ENCODE measurements around the gene SETBP1. TPM values are rescaled to one million over a fixed set of nuclear protein-coding genes. Genes with fewer than 3 reads are reported as not detected.

The SETBP1 gene
- polyA plus RNA-seq, 2 donors = 1.5 to 1.6 TPM

DNA sequence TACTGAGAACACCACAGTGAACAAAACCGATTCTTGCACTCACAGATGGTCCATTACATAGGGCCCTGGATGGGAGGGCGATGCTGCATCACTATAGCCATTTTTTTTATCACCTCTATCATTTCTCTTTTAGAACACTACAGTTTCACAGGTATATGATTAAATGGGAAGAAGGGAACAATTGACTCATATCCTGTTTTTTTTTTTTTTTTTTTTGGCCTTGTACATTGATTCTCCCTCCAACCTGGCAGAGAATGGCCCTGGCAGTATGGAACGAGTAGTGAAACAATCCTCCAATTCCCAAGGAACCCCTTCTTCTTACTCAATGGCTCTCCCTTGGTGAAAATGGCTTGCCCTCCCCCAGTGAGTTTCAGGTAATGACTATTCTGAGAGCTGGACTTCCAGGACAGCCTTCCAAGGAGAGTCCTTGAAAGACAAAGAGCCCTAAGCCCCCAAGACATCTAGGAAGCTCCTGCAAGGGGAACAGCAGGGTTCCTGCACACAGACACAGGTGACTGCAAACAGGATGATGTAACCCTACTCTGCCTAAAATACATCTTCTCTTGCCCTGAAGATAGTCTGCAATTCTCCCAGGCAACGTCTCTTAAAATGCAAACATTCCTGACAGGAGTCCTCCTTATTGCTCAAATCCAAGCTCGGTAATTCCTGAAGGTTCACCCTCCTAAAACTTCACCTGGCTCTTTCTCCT is 405.4 kb downstream of the SETBP1 start:
- 73 to 75% methylated on average over 5 of the region's 5 CpGs for WGBS, 2 donors
- Histone ChIP-seq H3K27me3 (ENCODE audit: control insufficient read depth in 1 of 2, insufficient read depth in 2 of 2, low read length in 2 of 2) (no peaks in the 10 kb centered on the region), H3K36me3 (ENCODE audit: control insufficient read depth in 2 of 2, insufficient read depth in 2 of 2, low read length in 1 of 2) (no peaks in the 10 kb centered on the region)

DNA sequence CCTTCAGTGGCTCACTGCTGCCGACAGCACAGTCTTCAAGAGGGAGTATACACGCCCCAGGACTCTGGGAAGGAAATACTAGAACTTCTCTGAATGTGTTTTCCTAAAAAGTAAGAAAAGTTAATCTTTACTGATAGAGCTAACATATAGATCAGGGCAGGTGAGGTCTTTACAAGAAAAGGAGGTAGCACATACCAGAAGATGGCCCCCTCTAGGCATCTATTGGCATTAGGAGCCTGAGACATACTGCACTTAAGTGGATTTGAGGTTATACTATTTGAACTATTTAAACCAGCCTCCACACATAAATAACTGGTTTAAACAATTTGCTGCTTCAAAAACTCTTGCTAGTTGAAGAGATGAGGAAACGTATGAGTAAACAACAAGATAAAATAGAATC is 406.1 kb downstream of the SETBP1 start:
- Histone ChIP-seq H3K36me3 (ENCODE audit: control insufficient read depth in 2 of 2, insufficient read depth in 2 of 2, low read length in 1 of 2) (no peaks in the 10 kb centered on the region), H3K27ac (ENCODE audit: low read depth in 2 of 2, low read length in 1 of 2) (no peak overlapping the region), H3K9me3 (ENCODE audit: control insufficient read depth in 2 of 2, insufficient read depth in 1 of 2, low read depth in 1 of 2, low read length in 1 of 2) (no peaks in the 10 kb centered on the region), H3K4me3 (ENCODE audit: low read depth in 1 of 2, low read length in 2 of 2) (no peak overlapping the region), H3K4me1 (ENCODE audit: control insufficient read depth in 2 of 2, insufficient read depth in 2 of 2, low read length in 1 of 2) (no peaks in the 10 kb centered on the region), H3K27me3 (ENCODE audit: control insufficient read depth in 1 of 2, insufficient read depth in 2 of 2, low read length in 2 of 2) (no peaks in the 10 kb centered on the region)
- 87 to 91% methylated on average over 3 of the region's 3 CpGs for whole genome bisulfite sequencing, 2 donors

More for the DNA sequence above, 405.4 kb downstream of the SETBP1 start:
- H3K27ac ChIP-seq (ENCODE audit: low read depth in 2 of 2, low read length in 1 of 2) = no peak overlapping the region
- H3K4me3 ChIP-seq (ENCODE audit: low read depth in 1 of 2, low read length in 2 of 2) = no peak overlapping the region
- H3K4me1 ChIP-seq (ENCODE audit: control insufficient read depth in 2 of 2, insufficient read depth in 2 of 2, low read length in 1 of 2) = no peaks in the 10 kb centered on the region
- no peaks in the 10 kb centered on the region for H3K9me3 ChIP-seq (ENCODE audit: control insufficient read depth in 2 of 2, insufficient read depth in 1 of 2, low read depth in 1 of 2, low read length in 1 of 2)

DNA sequence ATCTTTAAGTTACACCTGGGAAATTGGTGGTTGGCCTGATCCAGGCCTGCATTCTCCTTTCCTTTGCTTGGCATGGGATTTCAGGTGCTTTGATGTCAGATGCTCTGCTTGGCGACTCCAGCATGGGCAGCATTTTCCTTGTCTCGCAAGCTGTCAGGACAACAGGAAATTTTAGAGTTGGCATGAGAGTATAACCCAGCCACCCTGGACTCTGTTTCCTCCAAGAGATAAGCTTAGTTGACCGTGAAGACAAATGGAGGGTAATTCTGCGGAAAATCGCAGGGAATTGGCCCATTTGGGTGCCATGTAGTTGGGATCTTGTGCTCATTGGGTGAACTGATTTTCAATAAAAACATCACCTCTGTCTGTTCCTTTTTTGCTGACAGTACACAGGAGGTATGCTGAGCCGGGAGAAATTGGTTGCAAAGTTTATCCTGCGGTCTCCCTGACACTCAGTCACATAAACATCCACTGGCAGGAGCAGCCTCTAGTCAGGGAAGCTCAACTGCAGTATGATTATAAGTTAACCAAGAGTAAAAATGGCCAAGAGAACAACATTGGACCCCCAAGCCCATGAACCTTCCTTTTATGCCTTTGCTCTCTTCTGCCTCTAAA is 409.9 kb downstream of the SETBP1 start:
- Histone ChIP-seq H3K27me3 (ENCODE audit: control insufficient read depth in 1 of 2, insufficient read depth in 2 of 2, low read length in 2 of 2) (no peaks in the 10 kb centered on the region), H3K27ac (ENCODE audit: low read depth in 2 of 2, low read length in 1 of 2) (no peak overlapping the region), H3K9me3 (ENCODE audit: control insufficient read depth in 2 of 2, insufficient read depth in 1 of 2, low read depth in 1 of 2, low read length in 1 of 2) (no peaks in the 10 kb centered on the region), H3K4me1 (ENCODE audit: control insufficient read depth in 2 of 2, insufficient read depth in 2 of 2, low read length in 1 of 2) (no peaks in the 10 kb centered on the region), H3K4me3 (ENCODE audit: low read depth in 1 of 2, low read length in 2 of 2) (no peak overlapping the region), H3K36me3 (ENCODE audit: control insufficient read depth in 2 of 2, insufficient read depth in 2 of 2, low read length in 1 of 2) (no peaks in the 10 kb centered on the region)
- WGBS, 2 donors = 89 to 91% methylated on average over 7 of the region's 7 CpGs

DNA sequence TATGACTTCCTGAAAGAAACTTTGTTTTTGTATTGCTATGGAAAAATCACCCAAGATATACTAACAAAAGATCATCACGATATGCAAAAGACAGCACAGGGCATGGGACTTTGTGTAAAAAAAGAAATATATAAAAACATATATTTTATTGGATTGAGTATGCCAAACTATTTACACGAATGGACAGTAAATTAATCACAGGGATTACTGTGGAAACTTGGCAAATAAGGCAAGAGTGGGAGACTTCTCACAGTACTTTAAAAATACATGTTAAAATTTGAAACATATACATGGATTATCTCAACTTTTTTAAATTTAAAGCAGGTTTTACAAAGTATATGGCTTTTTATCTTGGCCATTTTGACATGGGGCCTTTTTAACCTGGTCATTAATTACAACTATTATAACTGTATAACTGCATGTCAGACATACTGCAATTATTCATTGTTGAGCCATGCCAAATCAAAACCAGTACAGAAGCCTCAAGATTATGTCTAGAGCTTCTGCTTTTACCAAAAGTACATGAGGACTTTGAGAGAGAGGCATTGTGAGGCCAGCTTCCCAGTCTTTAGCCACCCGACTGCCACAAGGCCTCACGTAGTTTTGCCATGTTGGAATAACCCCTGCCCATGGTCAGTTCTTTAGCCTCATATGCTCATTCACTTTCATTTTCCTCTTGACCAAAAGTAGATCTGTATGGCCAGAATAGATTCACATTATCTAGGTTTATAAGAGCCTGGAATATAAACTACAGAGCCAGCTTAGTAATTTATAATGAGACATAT is 419.8 kb downstream of the SETBP1 start:
- H3K4me3 ChIP-seq (ENCODE audit: low read depth in 1 of 2, low read length in 2 of 2) = no peak overlapping the region
- no peaks in the 10 kb centered on the region for H3K27me3 ChIP-seq (ENCODE audit: control insufficient read depth in 1 of 2, insufficient read depth in 2 of 2, low read length in 2 of 2)
- no peaks in the 10 kb centered on the region for H3K4me1 ChIP-seq (ENCODE audit: control insufficient read depth in 2 of 2, insufficient read depth in 2 of 2, low read length in 1 of 2)
- no peak overlapping the region for H3K27ac ChIP-seq (ENCODE audit: low read depth in 2 of 2, low read length in 1 of 2)
- H3K36me3 ChIP-seq (ENCODE audit: control insufficient read depth in 2 of 2, insufficient read depth in 2 of 2, low read length in 1 of 2) = no peaks in the 10 kb centered on the region
- WGBS, 2 donors = 75% methylated on average over 4 of the region's 4 CpGs
- H3K9me3 ChIP-seq (ENCODE audit: control insufficient read depth in 2 of 2, insufficient read depth in 1 of 2, low read depth in 1 of 2, low read length in 1 of 2) = no peaks in the 10 kb centered on the region

DNA sequence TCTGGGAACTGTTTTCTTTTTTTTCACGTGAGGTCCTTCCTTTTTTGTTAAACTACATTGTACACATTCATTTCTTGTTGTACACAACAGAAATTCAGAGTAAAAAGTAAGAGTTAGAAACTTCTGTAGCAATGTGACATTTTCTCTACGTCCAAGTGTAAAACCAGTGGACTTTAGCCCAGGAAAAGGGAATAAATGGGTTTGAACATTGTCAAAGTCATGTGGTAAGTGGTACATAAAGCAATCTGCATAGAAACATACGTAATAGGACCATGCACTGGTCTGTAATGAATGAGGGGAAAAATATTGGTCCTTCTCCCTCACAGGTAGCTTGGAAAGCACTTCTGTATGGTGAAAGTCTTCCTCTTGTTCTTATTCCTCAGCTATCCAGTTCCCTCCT is 421.4 kb downstream of the SETBP1 start:
- Histone ChIP-seq H3K4me1 (ENCODE audit: control insufficient read depth in 2 of 2, insufficient read depth in 2 of 2, low read length in 1 of 2) (no peaks in the 10 kb centered on the region), H3K4me3 (ENCODE audit: low read depth in 1 of 2, low read length in 2 of 2) (no peak overlapping the region), H3K36me3 (ENCODE audit: control insufficient read depth in 2 of 2, insufficient read depth in 2 of 2, low read length in 1 of 2) (no peaks in the 10 kb centered on the region), H3K27me3 (ENCODE audit: control insufficient read depth in 1 of 2, insufficient read depth in 2 of 2, low read length in 2 of 2) (no peaks in the 10 kb centered on the region), H3K9me3 (ENCODE audit: control insufficient read depth in 2 of 2, insufficient read depth in 1 of 2, low read depth in 1 of 2, low read length in 1 of 2) (no peaks in the 10 kb centered on the region), H3K27ac (ENCODE audit: low read depth in 2 of 2, low read length in 1 of 2) (no peak overlapping the region)
- 80 to 84% methylated on average over 3 of the region's 3 CpGs for WGBS, 2 donors

DNA sequence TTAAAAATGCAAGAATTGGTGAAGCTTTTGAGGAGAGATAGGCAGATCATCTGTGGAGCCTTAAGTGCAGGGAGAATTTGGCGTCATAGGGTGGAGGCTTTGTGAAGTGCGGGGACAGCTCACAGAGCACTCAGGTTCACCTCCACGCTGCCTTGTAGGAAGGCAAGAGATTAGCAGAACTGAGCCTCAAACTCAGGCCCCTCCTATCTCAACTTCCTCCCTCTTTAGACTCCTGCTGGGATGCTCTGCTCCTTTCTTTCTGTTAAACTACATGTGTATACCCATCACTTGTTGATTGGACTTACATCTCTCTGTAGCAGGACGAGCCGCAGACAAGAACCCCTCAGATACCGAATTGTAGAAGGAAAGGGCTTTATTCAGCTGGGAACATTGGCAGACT is 422.2 kb downstream of the SETBP1 start:
- Histone ChIP-seq H3K36me3 (ENCODE audit: control insufficient read depth in 2 of 2, insufficient read depth in 2 of 2, low read length in 1 of 2) (no peaks in the 10 kb centered on the region), H3K4me3 (ENCODE audit: low read depth in 1 of 2, low read length in 2 of 2) (no peak overlapping the region), H3K4me1 (ENCODE audit: control insufficient read depth in 2 of 2, insufficient read depth in 2 of 2, low read length in 1 of 2) (no peaks in the 10 kb centered on the region), H3K9me3 (ENCODE audit: control insufficient read depth in 2 of 2, insufficient read depth in 1 of 2, low read depth in 1 of 2, low read length in 1 of 2) (no peaks in the 10 kb centered on the region), H3K27ac (ENCODE audit: low read depth in 2 of 2, low read length in 1 of 2) (no peak overlapping the region), H3K27me3 (ENCODE audit: control insufficient read depth in 1 of 2, insufficient read depth in 2 of 2, low read length in 2 of 2) (no peaks in the 10 kb centered on the region)
- WGBS, 2 donors = 90 to 92% methylated on average over 6 of the region's 6 CpGs

GRCh38 chr18:45103319-45104048 is 422.8 kb downstream of the SETBP1 start:
- Histone ChIP-seq H3K36me3 (ENCODE audit: control insufficient read depth in 2 of 2, insufficient read depth in 2 of 2, low read length in 1 of 2) (no peaks in the 10 kb centered on the region), H3K9me3 (ENCODE audit: control insufficient read depth in 2 of 2, insufficient read depth in 1 of 2, low read depth in 1 of 2, low read length in 1 of 2) (no peaks in the 10 kb centered on the region), H3K4me3 (ENCODE audit: low read depth in 1 of 2, low read length in 2 of 2) (no peak overlapping the region), H3K4me1 (ENCODE audit: control insufficient read depth in 2 of 2, insufficient read depth in 2 of 2, low read length in 1 of 2) (no peaks in the 10 kb centered on the region), H3K27me3 (ENCODE audit: control insufficient read depth in 1 of 2, insufficient read depth in 2 of 2, low read length in 2 of 2) (no peaks in the 10 kb centered on the region), H3K27ac (ENCODE audit: low read depth in 2 of 2, low read length in 1 of 2) (no peak overlapping the region)
- WGBS, 2 donors = 81 to 87% methylated on average over 5 of the region's 5 CpGs

DNA sequence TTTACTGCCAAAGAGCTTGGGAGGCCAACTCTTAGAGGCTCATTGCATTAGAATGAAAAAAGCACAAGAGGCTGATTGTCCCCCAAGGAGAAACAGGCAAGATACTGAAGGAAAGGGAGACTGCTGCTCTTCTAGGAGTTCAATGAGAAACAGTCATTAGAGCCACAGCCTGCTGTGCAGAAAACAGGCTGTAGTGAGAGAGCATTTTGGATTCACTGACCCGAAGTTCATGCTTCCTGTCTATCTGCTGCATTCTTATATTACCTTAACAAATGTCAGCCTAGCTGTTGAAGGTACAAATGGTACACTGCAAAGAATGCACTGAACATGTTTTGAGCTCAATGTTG is 423.3 kb downstream of the SETBP1 start:
- Histone ChIP-seq H3K27me3 (ENCODE audit: control insufficient read depth in 1 of 2, insufficient read depth in 2 of 2, low read length in 2 of 2) (no peaks in the 10 kb centered on the region), H3K4me3 (ENCODE audit: low read depth in 1 of 2, low read length in 2 of 2) (no peak overlapping the region), H3K4me1 (ENCODE audit: control insufficient read depth in 2 of 2, insufficient read depth in 2 of 2, low read length in 1 of 2) (no peaks in the 10 kb centered on the region), H3K36me3 (ENCODE audit: control insufficient read depth in 2 of 2, insufficient read depth in 2 of 2, low read length in 1 of 2) (no peaks in the 10 kb centered on the region), H3K9me3 (ENCODE audit: control insufficient read depth in 2 of 2, insufficient read depth in 1 of 2, low read depth in 1 of 2, low read length in 1 of 2) (no peaks in the 10 kb centered on the region), H3K27ac (ENCODE audit: low read depth in 2 of 2, low read length in 1 of 2) (no peak overlapping the region)
- WGBS, 2 donors = 62 to 76% methylated on average over 1 of the region's 1 CpG

DNA sequence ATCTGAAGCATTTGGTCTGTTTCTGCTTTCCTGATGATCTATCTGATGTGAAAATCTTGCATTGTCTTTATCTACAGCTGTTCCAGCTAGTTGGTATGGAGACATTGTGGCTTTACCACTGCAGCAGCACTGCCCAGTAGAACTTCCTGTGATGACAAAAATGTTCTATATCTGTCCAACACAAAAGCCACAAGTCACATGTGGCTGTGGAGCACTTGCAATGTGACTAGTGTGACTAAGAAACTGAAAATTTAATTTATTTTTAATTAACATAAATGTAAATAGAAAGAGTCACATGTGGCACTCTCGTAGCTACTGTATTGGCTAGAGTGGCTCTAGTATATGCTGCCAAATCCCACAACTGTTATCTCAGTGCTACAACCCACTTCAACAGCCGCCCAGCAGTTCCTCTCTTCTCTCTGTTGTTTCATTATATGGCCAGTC is 425.7 kb downstream of the SETBP1 start:
- WGBS, 2 donors = 65 to 72% methylated on average over 2 of the region's 2 CpGs
- H3K36me3 ChIP-seq (ENCODE audit: control insufficient read depth in 2 of 2, insufficient read depth in 2 of 2, low read length in 1 of 2) = no peaks in the 10 kb centered on the region
- no peak overlapping the region for H3K4me3 ChIP-seq (ENCODE audit: low read depth in 1 of 2, low read length in 2 of 2)
- no peaks in the 10 kb centered on the region for H3K4me1 ChIP-seq (ENCODE audit: control insufficient read depth in 2 of 2, insufficient read depth in 2 of 2, low read length in 1 of 2)
- no peaks in the 10 kb centered on the region for H3K9me3 ChIP-seq (ENCODE audit: control insufficient read depth in 2 of 2, insufficient read depth in 1 of 2, low read depth in 1 of 2, low read length in 1 of 2)
- no peak overlapping the region for H3K27ac ChIP-seq (ENCODE audit: low read depth in 2 of 2, low read length in 1 of 2)
- H3K27me3 ChIP-seq (ENCODE audit: control insufficient read depth in 1 of 2, insufficient read depth in 2 of 2, low read length in 2 of 2) = no peaks in the 10 kb centered on the region
